Immature natural killer cell (primary cell): ENCODE results near the gene CPNE6. TPM values are rescaled to one million over a fixed set of nuclear protein-coding genes. Genes with fewer than 3 reads are reported as not detected.

ENCODE experiments used
- DNase-seq, 3 donors: peaks; one replicate each; pipeline ENCODE4 v3.0.0; 2022; ENCODE audit warnings: mixed read lengths in 1 of 3
- H3K27ac Mint-ChIP-seq, 6 donors: one replicate each; pipeline ENCODE4 v1.8.0; 2020; ENCODE audit warnings: mixed read lengths in 6 of 6, mild to moderate bottlenecking in 5 of 6, inconsistent platforms in 4 of 6, moderate library complexity in 3 of 6
- H3K27me3 Mint-ChIP-seq, 3 donors: one replicate each; pipeline ENCODE4 v1.8.0; 2020 to 2021; ENCODE audit warnings: low read depth in 3 of 3, mild to moderate bottlenecking in 3 of 3, mixed read lengths in 3 of 3, moderate library complexity in 3 of 3, inconsistent platforms in 1 of 3
- H3K36me3 Mint-ChIP-seq, 3 donors: one replicate each; pipeline ENCODE4 v1.8.0; 2020; ENCODE audit warnings: mixed read lengths in 3 of 3, inconsistent platforms in 2 of 3, mild to moderate bottlenecking in 2 of 3
- H3K4me1 Mint-ChIP-seq, 2 donors: one replicate each; pipeline ENCODE4 v1.8.0; 2020; ENCODE audit warnings: inconsistent platforms in 2 of 2, mild to moderate bottlenecking in 2 of 2, mixed read lengths in 2 of 2, moderate library complexity in 1 of 2
- H3K4me3 Mint-ChIP-seq, 5 donors: one replicate each; pipeline ENCODE4 v1.8.0; 2020; ENCODE audit warnings: mild to moderate bottlenecking in 5 of 5, mixed read lengths in 5 of 5, inconsistent platforms in 3 of 5, moderate library complexity in 3 of 5
- H3K9me3 Mint-ChIP-seq, 6 donors: one replicate each; pipeline ENCODE4 v1.8.0; 2020; ENCODE audit warnings: mild to moderate bottlenecking in 6 of 6, mixed read lengths in 6 of 6, inconsistent platforms in 4 of 6, moderate library complexity in 3 of 6
- polyA plus RNA-seq, 3 donors: library from polyadenylated mRNA; unstranded; fragments of 300-500 nt; fragmentation: Illumina TruSeq; gene quantifications; one replicate each; pipeline ENCODE4 v1.2.3, GENCODE V29; 2021

The CPNE6 gene
- polyA plus RNA-seq, 3 donors from 2014 or later, result not detected

GRCh38 chr14:24058260-24058950 lies 13.0 kb upstream of the CPNE6 start:
- Mint-ChIP-seq H3K27ac (peak overlapping the region in 5 of 6 donors; percentile 40 to 88 (median 61)), H3K9me3 (no peaks in the 10 kb centered on the region), H3K36me3 (peaks cover 0 to 7% (median 0%) of the 10 kb centered on the region in 3 donors), H3K4me1 (peaks cover 10 to 14% of the 10 kb centered on the region in 2 donors), H3K4me3 (no peak overlapping the region), H3K27me3 (peaks cover 0 to 3% (median 1%) of the 10 kb centered on the region in 3 donors)
- DNase-seq, result peak; percentile 44 to 60 (median 53)

DNA sequence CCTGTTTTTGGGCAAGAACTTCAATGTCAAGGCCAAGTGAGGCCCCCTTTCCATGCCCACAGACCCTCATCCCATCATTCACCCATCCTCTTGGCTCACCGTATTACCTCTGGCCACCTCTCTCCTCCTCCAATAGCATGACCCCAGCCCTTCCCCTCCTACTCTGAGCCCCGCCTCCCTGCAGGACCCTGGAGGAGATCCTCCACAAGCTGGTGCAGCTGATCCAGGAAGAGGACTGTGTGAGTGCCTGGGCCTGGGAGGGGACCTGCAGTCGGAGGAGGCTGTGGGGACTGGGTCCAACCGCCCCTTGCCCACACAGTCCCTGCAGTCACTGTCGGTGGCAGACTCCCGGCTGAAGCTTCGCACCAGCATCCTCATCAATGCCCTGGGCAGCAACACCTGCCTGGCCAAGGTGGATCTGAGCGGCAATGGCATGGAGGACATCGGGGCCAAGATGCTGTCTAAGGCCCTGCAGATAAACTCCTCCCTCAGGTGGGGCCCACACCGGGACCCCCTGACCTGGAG lies 12.3 kb upstream of the CPNE6 start:
- H3K9me3 Mint-ChIP-seq, result no peaks in the 10 kb centered on the region
- H3K36me3 Mint-ChIP-seq, result peaks cover 0 to 7% (median 0%) of the 10 kb centered on the region in 3 donors
- H3K4me1 Mint-ChIP-seq, result peaks cover 4 to 8% of the 10 kb centered on the region in 2 donors
- H3K27ac Mint-ChIP-seq, result no peak overlapping the region
- DNase-seq, result no peak
- peaks cover 0 to 3% (median 1%) of the 10 kb centered on the region in 3 donors for H3K27me3 Mint-ChIP-seq
- H3K4me3 Mint-ChIP-seq, result no peak overlapping the region

- H3K27ac Mint-ChIP-seq, result no peak overlapping the region
- peaks cover 2 to 7% of the 10 kb centered on the region in 2 donors for H3K4me1 Mint-ChIP-seq
- peaks cover 0 to 7% (median 0%) of the 10 kb centered on the region in 3 donors for H3K36me3 Mint-ChIP-seq
- no peak for DNase-seq
- H3K9me3 Mint-ChIP-seq, result no peaks in the 10 kb centered on the region
- no peak overlapping the region for H3K4me3 Mint-ChIP-seq
- peaks cover 0 to 3% (median 0%) of the 10 kb centered on the region in 3 donors for H3K27me3 Mint-ChIP-seq
These were observed 11.4 kb upstream of the CPNE6 start for GRCh38 chr14:24059841-24060388.

DNA sequence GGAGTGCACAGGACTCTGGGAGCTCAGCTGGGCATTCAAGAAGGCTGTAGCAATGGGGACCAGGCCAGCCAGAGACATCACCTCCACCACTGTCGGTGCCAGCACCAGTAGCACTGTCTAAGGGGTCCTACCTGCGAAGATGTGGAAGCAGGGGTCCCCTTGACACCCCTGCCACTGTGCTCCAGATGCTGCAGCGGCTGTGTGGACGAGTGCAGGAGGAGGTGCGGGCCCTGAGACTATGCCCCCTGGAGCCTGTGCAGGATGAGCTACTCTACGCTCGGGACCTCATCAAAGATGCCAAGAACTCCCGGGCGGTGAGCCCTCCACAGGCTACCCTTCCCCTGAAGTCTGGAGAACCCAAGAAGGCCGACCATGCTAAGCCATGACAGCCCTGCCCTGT lies 10.9 kb upstream of the CPNE6 start:
- no peaks in the 10 kb centered on the region for H3K9me3 Mint-ChIP-seq
- peaks cover 0 to 2% (median 0%) of the 10 kb centered on the region in 3 donors for H3K27me3 Mint-ChIP-seq
- H3K4me1 Mint-ChIP-seq, result peaks cover 2 to 7% of the 10 kb centered on the region in 2 donors
- DNase-seq, result no peak
- H3K27ac Mint-ChIP-seq, result no peak overlapping the region
- peaks cover 0 to 7% (median 0%) of the 10 kb centered on the region in 3 donors for H3K36me3 Mint-ChIP-seq
- no peak overlapping the region for H3K4me3 Mint-ChIP-seq

- no peak for DNase-seq
- Mint-ChIP-seq H3K27me3 (peaks cover 0 to 2% (median 0%) of the 10 kb centered on the region in 3 donors), H3K4me3 (no peak overlapping the region), H3K36me3 (peaks cover 0 to 7% (median 0%) of the 10 kb centered on the region in 3 donors), H3K27ac (no peak overlapping the region), H3K4me1 (peaks cover 2 to 7% of the 10 kb centered on the region in 2 donors), H3K9me3 (no peaks in the 10 kb centered on the region)
These were observed 10.1 kb upstream of the CPNE6 start for GRCh38 chr14:24060984-24061913.

- H3K27me3 Mint-ChIP-seq, result peaks cover 0 to 2% (median 2%) of the 10 kb centered on the region in 3 donors
- peaks cover 0 to 9% (median 0%) of the 10 kb centered on the region in 3 donors for H3K36me3 Mint-ChIP-seq
- H3K4me3 Mint-ChIP-seq, result no peak overlapping the region
- no peak overlapping the region for H3K27ac Mint-ChIP-seq
- H3K4me1 Mint-ChIP-seq, result peaks cover 0 to 7% of the 10 kb centered on the region in 2 donors
- no peaks in the 10 kb centered on the region for H3K9me3 Mint-ChIP-seq
- DNase-seq, result no peak
These were observed 9.0 kb upstream of the CPNE6 start for GRCh38 chr14:24062216-24062980.

DNA sequence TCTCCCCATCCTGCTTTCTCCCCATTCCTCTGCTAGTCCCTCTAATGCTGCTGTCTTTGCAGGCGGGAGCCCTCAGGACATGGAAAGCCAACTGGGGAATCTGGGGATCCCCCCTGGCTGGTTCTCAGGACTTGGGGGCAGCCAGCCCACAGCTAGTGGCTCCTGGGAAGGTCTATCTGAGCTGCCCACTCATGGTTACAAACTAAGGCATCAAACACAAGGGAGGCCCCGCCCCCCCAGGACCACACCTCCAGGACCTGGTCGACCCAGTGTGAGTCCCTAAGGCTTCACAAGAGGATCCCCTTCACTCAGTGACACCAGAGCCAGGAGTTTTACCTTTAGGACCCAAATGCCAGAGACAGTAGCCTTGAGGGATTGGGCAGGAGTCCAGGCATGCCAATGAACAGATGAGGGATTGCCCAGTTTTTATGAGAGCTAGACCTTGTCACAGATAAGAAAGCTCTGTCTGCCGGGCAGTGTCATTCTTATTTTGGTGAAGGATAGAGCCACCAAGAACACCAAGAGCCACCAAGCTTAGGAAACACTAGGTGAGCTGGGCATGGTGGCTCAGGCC lies 8.0 kb upstream of the CPNE6 start:
- Mint-ChIP-seq H3K36me3 (peaks cover 0 to 12% (median 0%) of the 10 kb centered on the region in 3 donors), H3K27me3 (peaks cover 0 to 2% (median 2%) of the 10 kb centered on the region in 3 donors), H3K4me3 (no peak overlapping the region), H3K27ac (no peak overlapping the region), H3K9me3 (no peaks in the 10 kb centered on the region), H3K4me1 (peaks cover 0 to 2% of the 10 kb centered on the region in 2 donors)
- DNase-seq, result no peak

DNA sequence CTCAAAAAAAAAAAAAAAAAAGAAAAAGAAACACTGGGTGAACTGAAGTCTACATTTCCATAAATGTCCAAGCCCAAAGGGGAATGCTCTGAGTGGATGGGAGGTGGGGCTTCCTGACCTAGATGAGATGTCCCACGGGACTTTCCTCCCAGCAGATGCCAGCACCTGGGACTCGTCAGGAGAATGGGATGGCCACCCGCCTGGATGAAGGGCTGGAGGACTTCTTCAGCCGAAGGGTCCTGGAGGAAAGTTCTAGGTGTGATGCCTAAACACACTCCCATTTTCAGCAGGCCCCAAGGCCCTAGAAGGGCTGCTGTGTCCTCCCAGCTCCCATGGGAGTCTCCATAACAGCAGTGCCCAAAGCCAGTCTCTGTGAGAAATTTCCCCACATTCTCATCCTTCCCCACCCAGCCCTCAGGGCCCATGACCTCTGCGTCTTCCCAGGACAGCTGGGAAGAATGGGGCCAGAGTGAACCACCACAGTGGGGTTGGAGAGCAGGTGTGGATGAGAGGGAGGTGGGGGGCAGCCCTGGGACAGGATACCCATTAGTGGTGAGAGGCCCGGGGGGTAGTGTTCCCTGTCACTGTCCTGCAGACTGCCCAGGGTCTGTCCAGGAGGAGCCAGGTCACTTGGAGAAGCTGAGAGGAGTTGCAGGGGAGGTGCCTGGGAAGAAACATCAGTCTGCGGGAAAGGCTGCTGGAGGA lies 7.1 kb upstream of the CPNE6 start:
- H3K36me3 Mint-ChIP-seq, result peaks cover 0 to 11% (median 0%) of the 10 kb centered on the region in 3 donors
- H3K4me3 Mint-ChIP-seq, result no peak overlapping the region
- no peaks in the 10 kb centered on the region for H3K4me1 Mint-ChIP-seq
- peaks cover 0 to 2% (median 2%) of the 10 kb centered on the region in 3 donors for H3K27me3 Mint-ChIP-seq
- no peaks in the 10 kb centered on the region for H3K9me3 Mint-ChIP-seq
- H3K27ac Mint-ChIP-seq, result no peak overlapping the region
- no peak for DNase-seq

- no peak for DNase-seq
- no peaks in the 10 kb centered on the region for H3K9me3 Mint-ChIP-seq
- H3K4me1 Mint-ChIP-seq, result no peaks in the 10 kb centered on the region
- H3K36me3 Mint-ChIP-seq, result peaks cover 0 to 11% (median 0%) of the 10 kb centered on the region in 3 donors
- H3K27ac Mint-ChIP-seq, result no peak overlapping the region
- H3K27me3 Mint-ChIP-seq, result peaks cover 0 to 2% (median 2%) of the 10 kb centered on the region in 3 donors
- no peak overlapping the region for H3K4me3 Mint-ChIP-seq
These were observed 6.5 kb upstream of the CPNE6 start for GRCh38 chr14:24064856-24065255.

DNA sequence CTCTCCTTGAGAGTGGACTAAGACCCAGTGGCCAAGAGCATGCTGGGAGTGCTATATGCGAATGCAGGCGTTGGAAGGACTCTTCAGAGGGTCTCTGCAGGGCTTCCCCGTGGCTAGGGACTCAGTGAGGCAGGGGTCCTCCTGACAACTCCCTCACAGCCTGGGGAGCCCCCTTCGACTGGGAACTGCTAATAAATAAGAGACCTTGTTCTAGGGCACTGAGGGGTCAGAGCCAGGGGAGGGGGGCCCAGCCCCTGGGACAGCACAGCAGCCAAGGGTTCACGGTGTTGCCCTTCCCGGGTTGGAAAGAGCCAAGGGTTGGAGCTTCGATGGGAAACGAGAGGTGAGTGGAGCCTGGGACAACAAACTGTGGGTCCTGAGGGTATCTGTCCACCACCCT lies 6.0 kb upstream of the CPNE6 start:
- DNase-seq, result no peak
- Mint-ChIP-seq H3K4me1 (no peaks in the 10 kb centered on the region), H3K4me3 (no peak overlapping the region)

DNA sequence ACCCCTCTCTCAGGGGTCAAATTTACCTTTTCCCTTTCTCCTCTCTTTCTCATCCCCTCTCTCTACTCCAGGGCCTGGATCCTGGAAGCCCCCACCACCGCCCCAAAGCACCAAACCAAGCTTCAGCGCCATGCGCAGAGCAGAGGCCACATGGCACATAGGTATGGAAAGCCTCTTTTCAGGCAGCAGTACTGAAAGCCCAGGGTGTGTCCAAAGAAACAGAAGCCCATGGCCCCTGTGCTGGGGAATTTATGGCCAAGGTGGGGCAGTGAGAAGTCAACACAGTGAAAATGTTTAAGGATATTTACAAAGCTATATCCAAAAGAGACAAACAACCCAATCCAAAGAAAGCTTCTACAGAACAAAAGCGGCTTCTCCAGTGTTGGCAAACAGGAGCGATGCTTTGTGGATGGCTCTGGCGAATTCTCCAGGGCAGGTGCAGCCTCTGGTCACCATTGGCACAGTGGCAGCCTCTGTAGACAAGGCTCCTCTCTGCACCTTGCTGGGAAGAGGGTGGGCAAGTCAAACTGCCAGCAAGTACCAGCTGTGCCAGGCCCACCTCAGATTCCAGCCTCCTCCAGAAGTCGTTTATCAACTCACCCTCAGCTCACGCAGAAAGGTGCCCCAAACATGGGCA lies 4.7 kb upstream of the CPNE6 start:
- H3K4me3 Mint-ChIP-seq, result no peak overlapping the region
- no peak for DNase-seq
- no peaks in the 10 kb centered on the region for H3K4me1 Mint-ChIP-seq
- H3K27me3 Mint-ChIP-seq, result peaks cover 0 to 2% (median 0%) of the 10 kb centered on the region in 3 donors
- no peak overlapping the region for H3K27ac Mint-ChIP-seq
- peaks cover 0 to 13% (median 5%) of the 10 kb centered on the region in 3 donors for H3K36me3 Mint-ChIP-seq
- H3K9me3 Mint-ChIP-seq, result no peaks in the 10 kb centered on the region

More for the DNA sequence above, 6.0 kb upstream of the CPNE6 start:
- H3K9me3 Mint-ChIP-seq, result no peaks in the 10 kb centered on the region
- H3K27me3 Mint-ChIP-seq, result peaks cover 0 to 2% (median 2%) of the 10 kb centered on the region in 3 donors
- peaks cover 0 to 17% (median 5%) of the 10 kb centered on the region in 3 donors for H3K36me3 Mint-ChIP-seq
- H3K27ac Mint-ChIP-seq, result no peak overlapping the region
